Psoas muscle (tissue), 8 donors: ENCODE data around the gene KRT83. TPM values are rescaled to one million over a fixed set of nuclear protein-coding genes. Genes with fewer than 3 reads are reported as not detected.
"Not testable (repeated sequence)": the region's sequence is repeated elsewhere in the genome, so short reads cannot be mapped to it uniquely, and the experiment has no call there.

Experiments used
- ATAC-seq, 4 donors: fragments of 200-7000 bp; cut with Tn5 transposase; one replicate each; pipeline ENCODE4 v1.9.1; 2020; ENCODE audit warnings: moderate library complexity in 3 of 4, mild to moderate bottlenecking in 2 of 4
- DNase-seq, 2 donors: peaks; one replicate each; pipeline ENCODE4 v3.0.0-alpha.2; 2020
- H3K27ac ChIP-seq: fragments of 200-600 bp; one replicate; pipeline ENCODE4 v1.8.0; 2022
- H3K27me3 ChIP-seq, 3 donors: fragments of 200-600 bp in 1 of 3; one replicate each; pipeline versions ENCODE4 v1.6.1 to v1.8.0; 2013 to 2022; ENCODE audit warnings: low read length in 2 of 3, mild to moderate bottlenecking in 2 of 3, moderate library complexity in 1 of 3; ENCODE audit not compliant: insufficient read depth in 3 of 3
- H3K36me3 ChIP-seq, 2 donors: fragments of 200-600 bp in 1 of 2; one replicate each; pipeline versions ENCODE4 v1.6.1 to v1.8.0; 2013 to 2022; ENCODE audit warnings: low read depth in 1 of 2, mild to moderate bottlenecking in 1 of 2, moderate library complexity in 1 of 2; ENCODE audit not compliant: insufficient read depth in 1 of 2
- H3K4me1 ChIP-seq: fragments of 200-600 bp; one replicate; pipeline ENCODE4 v1.8.0; 2022
- H3K4me3 ChIP-seq: fragments of 200-600 bp; one replicate; pipeline ENCODE4 v1.8.0; 2022; ENCODE audit warnings: mild to moderate bottlenecking
- H3K9me3 ChIP-seq: fragments of 200-600 bp; one replicate; pipeline ENCODE4 v1.8.0; 2022
- CTCF ChIP-seq: fragments of 200-600 bp; IDR thresholded peaks from one replicate; pipeline ENCODE4 v1.8.0; 2022; ENCODE audit warnings: antibody characterized with exemption
- WGBS, 3 donors: extraction: QIAGEN DNeasy Blood & Tissue Kit; methylation state at CpG; one replicate each; pipeline versions ENCODE4 v1.1.6 to v1.1.7; 2013; 5-methylcytosine and 5-hydroxymethylcytosine counted together
- intact Hi-C, 2 donors: fragments of 100-400 bp; cut with DNase I; formaldehyde crosslinking; loops; one replicate each; pipeline versions ENCODE4 v1.11.0 to v1.14.2; 2022
- polyA plus RNA-seq, 3 donors: library from polyadenylated mRNA; stranded (reverse); fragments of 200-250 nt; gene quantifications; one replicate each; pipeline ENCODE4 v1.2.3, GENCODE V29; 2013
- total RNA-seq, 4 donors: library from RNA; stranded (reverse); fragmentation: NEBNext Ultra II Directional in 2 of 4; extraction: Animal tissue kit (Norgen Biotek cat#: 25700) in 2 of 4; gene quantifications; one replicate each; pipeline versions ENCODE4 v1.2.1 to v1.2.4, GENCODE V29; 2021 to 2023
- donor health status: healthy with polysubstance abuse.
- donor health status: DM: no; HTN: no; CAD: no; lungs with moderate emphysema.
- donor health status: Bipolar disorder and iron deficiency.
- donor health status: healthy.
- donor health status: DM: yes; HTN: yes; CAD: no.
- donor health status: DM: no; HTN: no; CAD: no.
- donor health status: DM: no; HTN: no; CAD: no.
- donor health status: DM: yes; HTN: yes; CAD: no.

KRT83 gene
- total and polyA plus RNA-seq, 7 donors, result not detected

- H3K27ac ChIP-seq, result no peak overlapping the region
- no peak for TF ChIP-seq CTCF
- H3K27me3 ChIP-seq, result peaks cover 0 to 6% (median 0%) of the 10 kb centered on the region in 3 donors
- intact Hi-C loops, result no loop called here
- no peaks in the 10 kb centered on the region for H3K4me1 ChIP-seq
- H3K9me3 ChIP-seq, result no peaks in the 10 kb centered on the region
- H3K4me3 ChIP-seq, result no peak overlapping the region
- 64 to 66% (median 65%) methylated on average over 16 of the region's 16 CpGs for WGBS, 3 donors
- DNase-seq (no peak), ATAC-seq (no peak)
- no peaks in the 10 kb centered on the region for H3K36me3 ChIP-seq
Observed at GRCh38 chr12:52347551-52348510, 26.6 kb upstream of the KRT83 start.

GRCh38 chr12:52347016-52347415, 25.8 kb upstream of the KRT83 start:
- H3K4me3 ChIP-seq, result no peak overlapping the region
- intact Hi-C loops, result no loop called here
- no peaks in the 10 kb centered on the region for H3K27me3 ChIP-seq
- H3K36me3 ChIP-seq, result no peaks in the 10 kb centered on the region
- no peak for ATAC-seq
- WGBS, 3 donors, result 83 to 85% (median 84%) methylated on average over 9 of the region's 9 CpGs
- H3K27ac ChIP-seq, result no peak overlapping the region
- no peaks in the 10 kb centered on the region for H3K9me3 ChIP-seq
- DNase-seq, result no peak
- no peaks in the 10 kb centered on the region for H3K4me1 ChIP-seq
- TF ChIP-seq CTCF, result no peak

GRCh38 chr12:52346593-52346992, 25.4 kb upstream of the KRT83 start:
- Histone ChIP-seq H3K36me3 (no peaks in the 10 kb centered on the region), H3K4me3 (no peak overlapping the region), H3K27ac (no peak overlapping the region), H3K4me1 (no peaks in the 10 kb centered on the region), H3K27me3 (peaks cover 0 to 2% (median 0%) of the 10 kb centered on the region in 3 donors), H3K9me3 (no peaks in the 10 kb centered on the region)
- no peak for ATAC-seq
- intact Hi-C loops, result no loop called here
- TF ChIP-seq CTCF, result no peak
- no peak for DNase-seq
- WGBS, 3 donors, result 33 to 70% (median 47%) methylated on average over 4 of the region's 4 CpGs

- WGBS, 3 donors, result 90 to 93% (median 91%) methylated on average over 8 of the region's 8 CpGs
- not testable (repeated sequence) for ATAC-seq, H3K4me3 ChIP-seq
Observed at GRCh38 chr12:52345041-52345440, 23.8 kb upstream of the KRT83 start.

GRCh38 chr12:52344111-52344510, 22.9 kb upstream of the KRT83 start:
- no peak for ATAC-seq
- Histone ChIP-seq H3K27ac (no peak overlapping the region), H3K36me3 (no peaks in the 10 kb centered on the region), H3K4me3 (no peak overlapping the region), H3K4me1 (no peaks in the 10 kb centered on the region), H3K9me3 (no peaks in the 10 kb centered on the region), H3K27me3 (peaks cover 0 to 8% (median 5%) of the 10 kb centered on the region in 3 donors)
- intact Hi-C loops, result no loop called here
- no peak for TF ChIP-seq CTCF
- 94 to 97% (median 96%) methylated on average over 12 of the region's 12 CpGs for WGBS, 3 donors
- no peak for DNase-seq

More at GRCh38 chr12:52345041-52345440, 23.8 kb upstream of the KRT83 start:
- H3K9me3 ChIP-seq, H3K27me3 ChIP-seq, H3K27ac ChIP-seq, H3K4me1 ChIP-seq, H3K36me3 ChIP-seq, intact Hi-C loops, DNase-seq: not testable (repeated sequence)
